Lung (tissue), 12 donors: ENCODE data around the gene UBE2D3. TPM values are rescaled to one million over a fixed set of nuclear protein-coding genes. Genes with fewer than 3 reads are reported as not detected.

Experiments used
- ATAC-seq: fragments of 200-7000 bp; cut with Tn5 transposase; one replicate; pipeline ENCODE4 v1.9.1; 2020; ENCODE audit warnings: moderate number of reproducible peaks; ENCODE audit not compliant: insufficient read depth, low FRiP score
- DNase-seq, 3 donors: peaks; one replicate each; pipeline ENCODE4 v3.0.0-alpha.2; 2013 to 2017
- H3K27ac ChIP-seq, 2 donors: one replicate each; pipeline ENCODE4 v1.5.1; 2013; ENCODE audit warnings: mild to moderate bottlenecking in 2 of 2, moderate library complexity in 2 of 2, control low read depth in 1 of 2, inconsistent platforms in 1 of 2, low read depth in 1 of 2, low read length in 1 of 2
- H3K27me3 ChIP-seq, 3 donors: one replicate each; pipeline ENCODE4 v1.5.1; 2013; ENCODE audit warnings: low read length in 2 of 3; ENCODE audit not compliant: control insufficient read depth in 3 of 3, insufficient read depth in 3 of 3
- H3K36me3 ChIP-seq, 4 donors: one replicate each; pipeline ENCODE4 v1.5.1; 2013; ENCODE audit warnings: low read length in 4 of 4, mild to moderate bottlenecking in 1 of 4, moderate library complexity in 1 of 4; ENCODE audit not compliant: control insufficient read depth in 4 of 4, insufficient read depth in 4 of 4
- H3K4me1 ChIP-seq, 5 donors: one replicate each; pipeline ENCODE4 v1.5.1; 2013; ENCODE audit warnings: low read length in 5 of 5, mild to moderate bottlenecking in 2 of 5, moderate library complexity in 1 of 5; ENCODE audit not compliant: control insufficient read depth in 5 of 5, insufficient read depth in 5 of 5
- H3K4me3 ChIP-seq: one replicate; pipeline ENCODE4 v1.5.1; 2013; ENCODE audit warnings: mild to moderate bottlenecking, control low read depth, moderate library complexity
- H3K9ac ChIP-seq, 2 donors: one replicate each; pipeline ENCODE4 v1.5.1; 2013; ENCODE audit warnings: low read length in 2 of 2, control low read depth in 1 of 2; ENCODE audit not compliant: insufficient read depth in 1 of 2
- H3K9me3 ChIP-seq, 4 donors: one replicate each; pipeline ENCODE4 v1.5.1; 2013; ENCODE audit warnings: low read length in 3 of 4, mild to moderate bottlenecking in 1 of 4, moderate library complexity in 1 of 4; ENCODE audit not compliant: control insufficient read depth in 4 of 4, insufficient read depth in 3 of 4
- WGBS, 2 donors: extraction: QIAGEN DNeasy Blood & Tissue Kit; methylation state at CpG; one replicate each; pipeline ENCODE4 v1.1.7; 2013; 5-methylcytosine and 5-hydroxymethylcytosine counted together
- polyA plus RNA-seq, 2 donors: library from polyadenylated mRNA; stranded (reverse); fragments of 200-250 nt; gene quantifications; one replicate each; pipeline ENCODE4 v1.2.1, GENCODE V29; 2013
- total RNA-seq, 2 donors: library from RNA; depleted of rRNA in 1 of 2; stranded (reverse); fragments of >200 nt in 1 of 2; gene quantifications; one replicate each; pipeline ENCODE4 v1.2.1, GENCODE V29; 2014 to 2021
- TF ChIP-seq, protein P1 (sequence below): IDR thresholded peaks from 2 replicates; pipeline ENCODE4 v1.5.1; 2012; ENCODE audit warnings: mild to moderate bottlenecking; ENCODE audit errors: control extremely low read depth, extremely low read depth
- donor health status: control.
- donor health status: control.
- donor health status: Bipolar disorder and iron deficiency.
- donor health status: healthy.
- donor health status: DM: yes; HTN: yes; CAD: no.

The UBE2D3 gene
- total and polyA plus RNA-seq, 4 donors: 165 to 373 (median 273) TPM

GRCh38 chr4:102824398-102824797, 3.0 kb downstream of the UBE2D3 start:
- peaks cover 0 to 48% (median 18%) of the 10 kb centered on the region in 5 donors for H3K4me1 ChIP-seq
- peak overlapping the region; percentile 21 for H3K4me3 ChIP-seq
- DNase-seq (peak in 2 of 3 donors; percentile 18 to 25), ATAC-seq (no peak)
- TF ChIP-seq, protein P1, sequence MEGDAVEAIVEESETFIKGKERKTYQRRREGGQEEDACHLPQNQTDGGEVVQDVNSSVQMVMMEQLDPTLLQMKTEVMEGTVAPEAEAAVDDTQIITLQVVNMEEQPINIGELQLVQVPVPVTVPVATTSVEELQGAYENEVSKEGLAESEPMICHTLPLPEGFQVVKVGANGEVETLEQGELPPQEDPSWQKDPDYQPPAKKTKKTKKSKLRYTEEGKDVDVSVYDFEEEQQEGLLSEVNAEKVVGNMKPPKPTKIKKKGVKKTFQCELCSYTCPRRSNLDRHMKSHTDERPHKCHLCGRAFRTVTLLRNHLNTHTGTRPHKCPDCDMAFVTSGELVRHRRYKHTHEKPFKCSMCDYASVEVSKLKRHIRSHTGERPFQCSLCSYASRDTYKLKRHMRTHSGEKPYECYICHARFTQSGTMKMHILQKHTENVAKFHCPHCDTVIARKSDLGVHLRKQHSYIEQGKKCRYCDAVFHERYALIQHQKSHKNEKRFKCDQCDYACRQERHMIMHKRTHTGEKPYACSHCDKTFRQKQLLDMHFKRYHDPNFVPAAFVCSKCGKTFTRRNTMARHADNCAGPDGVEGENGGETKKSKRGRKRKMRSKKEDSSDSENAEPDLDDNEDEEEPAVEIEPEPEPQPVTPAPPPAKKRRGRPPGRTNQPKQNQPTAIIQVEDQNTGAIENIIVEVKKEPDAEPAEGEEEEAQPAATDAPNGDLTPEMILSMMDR: no peak
- peaks cover 0 to 30% (median 0%) of the 10 kb centered on the region in 4 donors for H3K36me3 ChIP-seq
- no peaks in the 10 kb centered on the region for H3K27me3 ChIP-seq
- H3K9ac ChIP-seq: peak overlapping the region in 1 of 2 donors; percentile 99
- 5 to 10% methylated on average over 2 of the region's 2 CpGs for WGBS, 2 donors
- peak overlapping the region in 1 of 2 donors; percentile 47 for H3K27ac ChIP-seq
- H3K9me3 ChIP-seq: no peaks in the 10 kb centered on the region

DNA sequence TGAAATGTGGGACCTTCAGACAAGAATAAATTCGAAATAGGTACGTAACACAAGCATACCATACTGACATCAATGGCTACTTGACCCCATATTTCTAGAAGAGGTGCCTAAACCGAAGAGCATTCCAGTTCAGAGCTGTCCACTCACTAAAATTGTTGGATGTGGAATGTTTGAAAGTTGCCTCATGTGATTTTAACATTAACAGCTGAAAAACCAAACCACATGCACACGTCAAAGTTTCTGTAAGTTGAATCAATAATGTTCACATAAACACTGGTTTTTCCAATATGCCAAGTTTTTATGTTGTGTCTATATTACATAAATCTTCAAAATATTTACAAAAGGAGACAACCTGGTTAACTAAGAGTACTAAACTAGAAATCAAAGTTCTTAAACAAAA, 3.5 kb downstream of the UBE2D3 start:
- ATAC-seq: no peak
- Histone ChIP-seq H3K27me3 (no peaks in the 10 kb centered on the region), H3K4me1 (peaks cover under 1 to 44% (median 14%) of the 10 kb centered on the region in 5 donors), H3K4me3 (peak overlapping the region; percentile 39), H3K27ac (no peak overlapping the region), H3K36me3 (peaks cover 0 to 30% (median 0%) of the 10 kb centered on the region in 4 donors), H3K9me3 (no peaks in the 10 kb centered on the region), H3K9ac (peak overlapping the region in 1 of 2 donors; percentile 99)
- TF ChIP-seq, protein P1: no peak
- 30 to 55% methylated on average over 4 of the region's 4 CpGs for WGBS, 2 donors
- peak in 1 of 3 donors; percentile 28 for DNase-seq

DNA sequence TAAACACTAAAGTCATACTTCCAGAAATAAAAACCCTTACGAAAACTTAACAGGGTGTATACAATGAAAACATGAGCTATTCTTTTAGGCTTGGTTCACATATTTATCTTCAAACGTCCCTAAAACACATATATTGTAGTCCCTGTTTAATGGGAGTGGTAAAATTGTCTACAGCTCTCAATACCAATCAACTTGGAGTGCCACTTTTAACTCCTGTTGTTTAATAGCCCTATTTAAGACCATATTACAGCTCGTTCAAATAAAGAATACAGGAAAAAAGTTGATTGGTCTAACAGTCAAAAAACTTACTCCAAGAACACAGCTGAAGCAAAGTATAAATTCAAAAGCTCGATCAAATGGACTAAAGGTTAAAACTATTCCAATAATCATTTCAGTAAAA, 3.9 kb downstream of the UBE2D3 start:
- H3K27me3 ChIP-seq: no peaks in the 10 kb centered on the region
- no peak overlapping the region for H3K4me3 ChIP-seq
- DNase-seq (no peak), ATAC-seq (no peak)
- no peaks in the 10 kb centered on the region for H3K9me3 ChIP-seq
- TF ChIP-seq, protein P1: no peak
- 24 to 44% methylated on average over 4 of the region's 4 CpGs for WGBS, 2 donors
- peaks cover 2 to 44% (median 13%) of the 10 kb centered on the region in 5 donors for H3K4me1 ChIP-seq
- H3K36me3 ChIP-seq: peaks cover 0 to 30% (median 0%) of the 10 kb centered on the region in 4 donors
- no peak overlapping the region for H3K27ac ChIP-seq
- H3K9ac ChIP-seq: peak overlapping the region; percentile 16 to 57
